Neuron (in vitro differentiated cells): ENCODE measurements around the gene ZFAND3.
"Not testable (repeated sequence)": the region's sequence is repeated elsewhere in the genome, so short reads cannot be mapped to it uniquely, and the experiment has no call there.

Experiments
- H2AFZ ChIP-seq: one replicate; pipeline ENCODE4 v1.6.1; 2013; ENCODE audit warnings: low read depth, mild to moderate bottlenecking, inconsistent platforms, low read length, moderate library complexity
- H3K27me3 ChIP-seq: one replicate; pipeline ENCODE4 v1.6.1; 2013; ENCODE audit warnings: low read length; ENCODE audit not compliant: insufficient read depth
- H3K36me3 ChIP-seq: one replicate; pipeline ENCODE4 v1.6.1; 2013; ENCODE audit warnings: low read length; ENCODE audit not compliant: insufficient read depth
- H3K4me1 ChIP-seq: one replicate; pipeline ENCODE4 v1.6.1; 2013; ENCODE audit warnings: low read length; ENCODE audit not compliant: insufficient read depth
- H3K4me3 ChIP-seq: 2 replicates; pipeline ENCODE4 v1.5.1; 2013; ENCODE audit warnings: mild to moderate bottlenecking, low read length, moderate library complexity
- H3K9me3 ChIP-seq: one replicate; pipeline ENCODE4 v1.6.1; 2013; ENCODE audit warnings: low read length

Gene ZFAND3

DNA sequence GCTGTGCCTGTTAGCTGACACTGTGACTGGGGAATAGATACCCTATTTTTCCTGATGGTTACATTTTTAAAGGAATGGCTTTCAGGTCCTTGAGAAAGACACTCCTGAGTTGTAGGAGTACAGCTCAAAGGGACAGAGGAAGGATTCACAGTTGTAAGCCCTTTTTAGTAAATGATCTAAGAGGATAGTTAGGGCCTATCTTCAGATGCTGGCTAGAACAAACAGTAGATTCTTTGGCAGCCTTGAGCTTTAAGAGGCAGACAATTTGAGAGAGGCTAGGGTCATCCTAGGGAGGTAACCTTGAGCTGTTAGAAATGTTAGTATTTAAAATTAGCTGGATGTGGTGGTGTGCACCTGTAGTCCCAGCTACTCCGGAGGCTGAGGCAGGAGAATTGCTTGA is 111.5 kb downstream of the ZFAND3 start:
- no peaks in the 10 kb centered on the region for H3K27me3 ChIP-seq
- no peak overlapping the region for H2AFZ ChIP-seq
- peaks cover 22% of the 10 kb centered on the region for H3K4me1 ChIP-seq
- no peak overlapping the region for H3K4me3 ChIP-seq
- H3K36me3 ChIP-seq: no peaks in the 10 kb centered on the region
- no peaks in the 10 kb centered on the region for H3K9me3 ChIP-seq

DNA sequence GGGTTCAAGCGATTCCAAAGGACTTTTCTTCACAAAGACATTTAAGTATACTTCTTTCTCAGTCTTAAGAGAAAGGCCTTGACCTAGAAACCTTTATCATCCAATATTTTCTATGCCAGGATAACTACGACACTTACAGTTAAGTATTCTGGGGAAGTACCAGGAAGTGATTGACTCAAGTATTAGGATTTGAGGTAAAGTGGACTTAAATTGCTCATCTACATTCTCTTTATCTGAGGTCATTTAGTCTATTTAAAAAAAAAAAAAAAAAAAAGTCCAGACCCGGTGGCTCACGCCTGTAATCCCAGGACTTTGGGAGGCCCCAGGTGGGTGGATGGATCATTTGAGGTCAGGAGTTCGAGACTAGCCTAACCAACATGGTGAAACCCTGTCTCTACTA is 114.7 kb downstream of the ZFAND3 start:
- H2AFZ ChIP-seq: no peak overlapping the region
- no peaks in the 10 kb centered on the region for H3K36me3 ChIP-seq
- H3K4me3 ChIP-seq: no peak overlapping the region
- peaks cover 9% of the 10 kb centered on the region for H3K4me1 ChIP-seq
- no peaks in the 10 kb centered on the region for H3K27me3 ChIP-seq
- H3K9me3 ChIP-seq: no peaks in the 10 kb centered on the region

DNA sequence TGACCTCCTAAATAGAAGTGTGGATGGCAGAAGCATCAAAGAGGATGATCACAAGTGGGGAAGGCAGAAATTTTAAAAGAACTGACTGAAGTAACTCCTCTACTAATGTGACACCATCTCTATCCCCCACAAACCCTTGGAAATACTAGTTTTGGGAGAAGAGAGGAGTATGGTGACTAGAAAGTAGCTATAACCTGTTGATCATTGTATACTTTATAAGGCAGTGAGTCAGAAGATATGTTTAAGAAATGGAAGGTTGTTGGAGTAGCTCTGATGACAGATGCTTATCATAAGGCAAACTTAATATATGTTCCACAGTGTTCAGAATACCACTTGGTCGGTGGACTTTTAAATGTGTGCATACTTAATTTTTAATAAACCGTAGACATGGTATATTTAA is 116.6 kb downstream of the ZFAND3 start:
- Histone ChIP-seq H3K36me3 (no peaks in the 10 kb centered on the region), H3K4me1 (peaks cover 2% of the 10 kb centered on the region), H3K27me3 (no peaks in the 10 kb centered on the region), H3K4me3 (no peak overlapping the region), H3K9me3 (no peaks in the 10 kb centered on the region), H2AFZ (no peak overlapping the region)

DNA sequence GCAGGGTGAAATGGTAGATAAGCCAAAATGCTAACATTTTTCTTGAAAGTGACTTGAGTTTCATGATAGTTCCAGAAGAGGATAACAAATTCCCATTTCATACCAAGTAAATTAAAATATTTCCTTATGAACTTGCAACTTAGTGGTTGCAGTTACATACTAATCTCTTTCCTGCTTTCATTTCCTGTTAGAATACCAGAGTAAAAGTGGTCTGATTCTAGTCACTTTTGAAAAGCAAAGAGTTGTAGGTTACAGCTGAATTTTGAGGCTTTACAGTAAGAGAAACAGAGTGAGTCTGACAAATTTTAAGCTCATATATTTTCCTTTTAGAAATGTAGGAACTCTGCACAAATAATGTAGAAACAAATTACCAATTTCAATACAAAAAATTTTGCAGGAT is 117.4 kb downstream of the ZFAND3 start:
- H3K4me1 ChIP-seq: peaks cover 8% of the 10 kb centered on the region
- H3K27me3 ChIP-seq: no peaks in the 10 kb centered on the region
- H3K4me3 ChIP-seq: no peak overlapping the region

DNA sequence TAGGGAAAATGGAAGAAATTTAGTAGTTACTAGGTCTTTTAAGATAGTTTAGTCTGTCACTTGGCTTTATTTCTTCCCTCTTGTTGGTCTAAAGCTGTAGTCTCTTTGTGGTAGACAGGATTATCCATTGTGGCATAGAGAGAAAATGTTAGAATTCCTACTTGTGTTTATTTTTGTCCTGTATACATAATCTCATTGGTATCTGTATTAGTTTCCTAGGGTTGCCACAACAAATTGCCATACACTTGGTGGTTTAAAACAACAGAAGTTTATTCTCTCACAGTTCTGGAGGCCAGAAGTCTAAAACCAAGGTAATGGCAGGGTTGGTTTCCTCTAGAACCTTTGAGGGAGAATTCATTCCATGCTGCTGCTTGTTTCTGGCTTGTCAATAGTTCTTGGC is 119.4 kb downstream of the ZFAND3 start:
- Histone ChIP-seq H3K9me3 (no peaks in the 10 kb centered on the region), H2AFZ (no peak overlapping the region), H3K36me3 (no peaks in the 10 kb centered on the region), H3K4me1 (peaks cover 9% of the 10 kb centered on the region), H3K4me3 (no peak overlapping the region), H3K27me3 (no peaks in the 10 kb centered on the region)

More for the DNA sequence above, 117.4 kb downstream of the ZFAND3 start:
- Histone ChIP-seq H3K9me3 (no peaks in the 10 kb centered on the region), H2AFZ (no peak overlapping the region), H3K36me3 (no peaks in the 10 kb centered on the region)

DNA sequence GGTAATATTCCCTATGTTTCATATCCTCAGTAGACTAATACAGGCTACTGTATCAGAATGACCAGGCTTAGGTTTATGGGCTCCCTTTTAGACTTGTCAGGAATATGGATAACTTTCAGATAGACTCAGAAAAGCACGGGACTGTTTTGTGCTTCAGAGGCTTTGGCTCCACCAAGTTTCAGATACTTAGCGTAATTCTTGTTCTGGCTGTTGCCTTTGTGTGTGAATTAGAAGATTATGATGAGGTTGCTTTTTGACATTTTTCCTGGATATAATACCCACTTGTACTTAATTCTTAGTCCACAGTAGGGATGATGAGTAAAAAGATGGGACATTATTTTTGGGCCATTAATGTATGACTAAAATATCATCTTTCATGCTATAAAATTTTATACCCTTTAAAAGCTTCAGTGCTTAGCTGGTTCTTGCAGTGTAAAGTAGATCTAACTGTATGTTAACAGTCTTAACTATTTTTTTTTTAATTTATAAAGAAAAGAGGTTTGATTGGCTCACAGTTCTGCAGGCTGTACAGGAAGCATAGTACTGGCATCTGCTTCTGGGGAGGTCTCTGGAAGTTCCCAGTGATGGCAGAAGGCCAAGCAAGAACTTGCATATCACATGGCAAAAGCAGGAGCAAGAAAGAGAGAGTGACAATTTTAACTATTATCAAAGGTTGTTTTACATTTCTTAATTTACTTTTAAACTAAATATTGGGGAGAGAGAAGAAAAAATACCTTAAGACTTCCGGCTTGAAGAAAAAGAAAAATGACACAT is 120.7 kb downstream of the ZFAND3 start:
- Histone ChIP-seq H3K4me1 (peaks cover 9% of the 10 kb centered on the region), H3K9me3 (no peaks in the 10 kb centered on the region), H3K27me3 (no peaks in the 10 kb centered on the region), H3K36me3 (no peaks in the 10 kb centered on the region), H3K4me3 (no peak overlapping the region), H2AFZ (no peak overlapping the region)

DNA sequence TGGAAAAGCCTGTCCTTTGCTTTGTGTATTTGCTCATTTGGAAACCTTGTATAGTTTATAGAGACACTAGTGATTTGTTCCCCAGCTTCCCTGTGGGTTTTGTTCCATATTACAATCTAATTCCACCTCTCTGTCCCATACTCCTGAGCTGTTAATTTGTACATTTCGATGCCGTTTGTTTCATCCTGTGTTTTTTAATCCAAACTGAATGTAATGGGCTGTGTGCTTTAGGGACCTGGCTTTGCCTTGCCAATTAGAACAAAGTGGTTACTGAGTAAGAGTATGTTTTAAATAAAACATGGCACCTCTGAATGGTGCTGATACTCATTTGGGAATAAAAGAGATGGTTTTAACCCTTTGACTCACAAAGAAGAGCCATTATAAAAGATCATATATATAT is 122.3 kb downstream of the ZFAND3 start:
- H3K4me3 ChIP-seq: no peak overlapping the region
- H3K4me1 ChIP-seq: peaks cover 9% of the 10 kb centered on the region
- H2AFZ ChIP-seq: no peak overlapping the region
- no peaks in the 10 kb centered on the region for H3K9me3 ChIP-seq
- no peaks in the 10 kb centered on the region for H3K36me3 ChIP-seq
- H3K27me3 ChIP-seq: no peaks in the 10 kb centered on the region

DNA sequence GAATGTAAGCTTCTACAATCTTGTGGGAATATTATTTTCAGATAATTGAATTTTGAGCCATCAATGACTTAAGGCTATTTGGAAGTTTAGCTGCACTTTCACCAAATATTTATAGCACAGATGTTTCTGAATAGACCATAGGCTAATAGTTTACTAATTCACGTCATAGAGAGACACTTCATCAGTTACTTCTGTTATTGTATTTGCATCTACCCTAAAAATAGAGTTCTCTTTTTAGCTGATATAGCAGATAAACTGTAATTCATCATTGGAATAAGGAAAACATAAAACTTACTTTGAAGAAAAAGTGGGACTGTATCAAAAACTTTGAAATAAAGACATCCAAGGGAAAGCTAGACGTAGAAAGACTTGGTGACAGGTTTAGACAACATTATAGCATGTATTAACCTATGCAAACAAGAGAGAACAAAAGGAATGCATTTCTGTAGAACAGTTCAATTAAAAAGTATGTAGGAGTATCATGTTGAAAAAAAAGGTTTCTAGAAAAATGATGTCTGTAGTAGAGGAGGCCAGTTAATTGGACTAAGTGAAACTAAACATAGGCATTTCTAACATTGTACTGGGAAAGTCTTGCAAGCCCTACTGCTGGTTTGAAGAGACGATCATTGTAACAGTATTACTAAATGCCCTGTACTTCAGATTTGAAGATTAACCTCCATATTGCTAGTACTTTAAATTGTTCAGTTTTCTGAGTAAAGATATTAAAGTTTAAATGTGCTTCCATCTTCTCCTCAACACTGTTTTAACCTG is 123.3 kb downstream of the ZFAND3 start:
- Histone ChIP-seq H3K4me1 (peaks cover 9% of the 10 kb centered on the region), H3K27me3 (no peaks in the 10 kb centered on the region), H3K4me3 (no peak overlapping the region), H3K9me3 (no peaks in the 10 kb centered on the region), H2AFZ (no peak overlapping the region), H3K36me3 (no peaks in the 10 kb centered on the region)

DNA sequence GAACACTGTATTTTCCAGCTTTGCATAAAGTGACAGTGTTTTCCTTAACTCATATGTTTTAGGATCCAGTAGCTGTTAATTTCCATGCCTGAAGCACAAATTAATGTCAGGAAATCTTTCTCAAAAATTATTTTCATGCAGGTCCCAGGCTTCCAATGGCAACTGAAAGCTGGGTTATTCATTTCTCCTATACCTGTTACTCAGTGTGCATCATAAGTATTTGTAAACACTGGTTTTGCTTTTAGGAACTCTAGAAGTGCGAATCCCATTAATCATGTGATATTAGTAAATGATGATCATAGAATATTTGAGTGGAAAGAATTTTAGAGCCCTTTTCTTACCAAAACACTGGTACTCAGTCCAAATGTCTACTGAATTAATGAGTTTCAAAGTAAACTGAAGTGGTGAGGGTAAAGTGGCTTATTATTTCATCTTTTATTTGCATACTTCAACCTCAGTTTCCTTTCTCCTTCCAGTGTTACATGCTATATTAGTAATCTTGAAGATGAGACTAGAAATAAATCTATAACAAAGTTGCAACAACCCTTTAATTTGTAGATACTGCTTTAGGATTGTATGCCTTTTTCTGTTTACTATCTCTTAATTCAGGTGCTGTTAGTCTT is 124.0 kb downstream of the ZFAND3 start:
- Histone ChIP-seq H3K9me3 (no peaks in the 10 kb centered on the region), H3K36me3 (no peaks in the 10 kb centered on the region), H2AFZ (no peak overlapping the region), H3K27me3 (no peaks in the 10 kb centered on the region), H3K4me1 (peaks cover 9% of the 10 kb centered on the region), H3K4me3 (no peak overlapping the region)

DNA sequence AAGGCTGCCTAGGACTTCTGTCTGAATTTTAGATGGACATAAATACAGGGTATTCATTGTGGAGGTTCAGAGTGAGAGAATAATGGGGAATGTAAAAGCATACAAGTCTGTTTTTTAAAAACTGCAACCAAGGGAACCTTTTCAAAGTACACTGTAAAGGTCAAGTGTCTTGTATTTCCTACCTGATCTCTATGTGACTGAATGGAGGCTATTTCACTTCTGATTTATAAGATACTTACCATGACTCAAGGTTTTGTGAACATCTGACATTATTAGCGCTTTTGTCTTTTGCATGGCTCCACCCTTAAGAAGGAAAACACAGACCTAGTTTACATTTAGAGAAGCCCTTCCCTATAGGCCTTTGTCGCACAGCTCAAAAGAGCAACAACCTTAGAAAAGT is 126.5 kb downstream of the ZFAND3 start:
- peaks cover 8% of the 10 kb centered on the region for H3K4me1 ChIP-seq
- no peaks in the 10 kb centered on the region for H3K36me3 ChIP-seq
- no peak overlapping the region for H2AFZ ChIP-seq
- no peaks in the 10 kb centered on the region for H3K27me3 ChIP-seq
- H3K9me3 ChIP-seq: peaks cover 5% of the 10 kb centered on the region
- H3K4me3 ChIP-seq: no peak overlapping the region

DNA sequence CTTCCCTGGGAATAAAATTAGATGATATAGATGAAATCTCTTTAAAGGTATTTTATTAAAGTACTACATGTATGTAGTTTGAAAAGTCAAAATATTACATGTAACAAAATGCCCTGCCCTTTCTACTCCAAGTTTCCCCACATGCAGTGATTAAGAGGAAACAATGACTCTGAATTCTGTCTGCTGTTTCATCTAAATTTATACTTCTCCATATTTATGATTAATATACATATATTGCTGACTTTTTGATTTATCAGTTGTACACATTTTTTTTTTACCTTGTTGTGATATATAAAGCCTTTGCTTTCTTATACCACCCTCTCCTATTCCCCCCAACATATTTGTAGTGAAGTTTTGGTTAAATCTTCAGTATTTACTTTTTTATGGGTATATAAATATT is 127.9 kb downstream of the ZFAND3 start:
- Histone ChIP-seq H3K36me3 (no peaks in the 10 kb centered on the region), H3K4me1 (no peaks in the 10 kb centered on the region), H3K4me3 (no peak overlapping the region), H3K9me3 (peaks cover 5% of the 10 kb centered on the region), H3K27me3 (no peaks in the 10 kb centered on the region), H2AFZ (no peak overlapping the region)

DNA sequence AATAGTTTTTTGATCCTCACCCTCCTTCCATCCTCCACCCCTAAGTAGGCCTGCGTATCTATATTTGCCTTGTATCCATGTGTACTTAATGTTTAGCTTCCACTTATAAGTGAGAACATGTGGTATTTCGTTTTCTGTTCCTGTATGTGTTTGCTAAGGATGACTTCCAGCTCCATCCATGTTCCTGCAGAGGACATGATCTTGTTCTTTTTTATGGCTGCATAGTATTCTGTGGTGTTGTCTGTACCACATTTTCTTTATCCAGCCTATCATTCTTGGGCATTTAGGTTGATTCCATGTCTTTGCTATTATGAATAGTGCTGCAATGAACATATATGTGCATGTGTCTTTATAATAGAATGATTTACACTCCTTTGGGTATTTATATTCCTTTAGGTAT is 129.1 kb downstream of the ZFAND3 start:
- H3K4me1 ChIP-seq, H3K4me3 ChIP-seq, H3K9me3 ChIP-seq, H2AFZ ChIP-seq, H3K27me3 ChIP-seq, H3K36me3 ChIP-seq: not testable (repeated sequence)

DNA sequence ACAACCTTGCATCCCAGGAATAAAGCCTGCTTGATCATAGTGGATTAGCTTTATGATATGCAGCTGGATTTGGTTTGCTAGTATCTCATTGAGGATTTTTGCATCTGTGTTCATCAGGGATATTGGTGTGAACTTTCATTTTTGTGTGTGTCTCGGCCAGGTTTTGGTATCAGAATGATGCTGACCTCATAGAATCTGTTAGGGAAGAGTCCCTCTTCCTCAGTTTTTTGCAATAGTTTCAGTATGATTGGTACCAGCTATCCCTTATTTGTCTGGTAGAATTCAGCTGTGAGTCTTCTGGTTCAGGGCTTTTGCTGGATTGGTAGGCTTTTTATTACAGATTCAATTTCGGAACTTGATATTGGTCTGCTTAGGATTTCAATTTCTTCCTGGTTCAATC is 132.5 kb downstream of the ZFAND3 start:
- Histone ChIP-seq H3K9me3 (peaks cover 5% of the 10 kb centered on the region), H2AFZ (no peak overlapping the region), H3K27me3 (no peaks in the 10 kb centered on the region), H3K36me3 (no peaks in the 10 kb centered on the region), H3K4me1 (no peaks in the 10 kb centered on the region), H3K4me3 (no peak overlapping the region)
